CD14-positive monocyte (primary cell): ENCODE data around the gene RAB20. TPM values are rescaled to one million over a fixed set of nuclear protein-coding genes. Genes with fewer than 3 reads are reported as not detected.
A peak's percentile ranks its signal among the peaks of the same experiment; 100 is the strongest.

ENCODE experiments used
- DNase-seq, 3 donors: peaks; one replicate each; pipeline ENCODE4 v3.0.0-alpha.2; 2011 to 2022
- H2AFZ ChIP-seq: 2 replicates; pipeline ENCODE4 v1.6.0; 2012; ENCODE audit warnings: mild to moderate bottlenecking, low read depth, low read length, inconsistent platforms; ENCODE audit not compliant: insufficient read depth, poor library complexity, severe bottlenecking
- H3K27ac ChIP-seq, 2 donors: 1 replicate in 1 of 2; 2 replicates in 1 of 2; pipeline ENCODE4 v1.5.1; 2012 to 2013; ENCODE audit warnings: low read length in 2 of 2, control low read depth in 1 of 2, inconsistent platforms in 1 of 2, low read depth in 1 of 2, mild to moderate bottlenecking in 1 of 2
- H3K27me3 ChIP-seq, 2 donors: one replicate each; pipeline versions ENCODE4 v1.6.0 to v1.6.1; 2011 to 2013; ENCODE audit warnings: low read length in 2 of 2; ENCODE audit not compliant: control insufficient read depth in 2 of 2, insufficient read depth in 2 of 2
- H3K36me3 ChIP-seq, 2 donors: replicated peaks in 1 of 2; 1 replicate in 1 of 2; 2 replicates in 1 of 2; pipeline versions ENCODE4 v1.5.1 to v1.6.1; 2012 to 2013; ENCODE audit warnings: low read length in 2 of 2, control low read depth in 1 of 2, inconsistent platforms in 1 of 2, mild to moderate bottlenecking in 1 of 2; ENCODE audit not compliant: insufficient read depth in 2 of 2, control insufficient read depth in 1 of 2
- H3K4me1 ChIP-seq, 2 donors: 1 replicate in 1 of 2; 2 replicates in 1 of 2; pipeline versions ENCODE4 v1.5.1 to v1.6.1; 2012 to 2013; ENCODE audit warnings: low read length in 2 of 2, control low read depth in 1 of 2, inconsistent platforms in 1 of 2, mild to moderate bottlenecking in 1 of 2, moderate library complexity in 1 of 2; ENCODE audit not compliant: insufficient read depth in 2 of 2, control insufficient read depth in 1 of 2
- H3K4me2 ChIP-seq: replicated peaks from 2 replicates; pipeline ENCODE3; 2012; ENCODE audit warnings: low read length, moderate library complexity, mild to moderate bottlenecking; ENCODE audit not compliant: poor library complexity, severe bottlenecking; ENCODE audit errors: extremely low read depth
- H3K4me3 ChIP-seq, 3 experiments: fragments of 200-600 bp in 1 of 3; sonication (generic) in 1 of 3; replicated peaks in 1 of 3; 1 replicate in 2 of 3; 2 replicates in 1 of 3; pipeline ENCODE4 v1.5.1; 2011 to 2013; ENCODE audit warnings: low read length in 3 of 3, mild to moderate bottlenecking in 3 of 3, control low read depth in 2 of 3, low read depth in 2 of 3, inconsistent platforms in 1 of 3, moderate library complexity in 1 of 3
- H3K79me2 ChIP-seq: 2 replicates; pipeline ENCODE4 v1.6.0; 2012; ENCODE audit warnings: mild to moderate bottlenecking, control low read depth, inconsistent platforms, low read length, moderate library complexity; ENCODE audit not compliant: insufficient read depth
- H3K9ac ChIP-seq: 2 replicates; pipeline ENCODE4 v1.6.0; 2017; ENCODE audit warnings: low read length, mild to moderate bottlenecking; ENCODE audit not compliant: insufficient read depth, poor library complexity, severe bottlenecking
- H3K9me3 ChIP-seq, 2 donors: replicated peaks in 1 of 2; 1 replicate in 1 of 2; 2 replicates in 1 of 2; pipeline versions ENCODE4 v1.5.1 to v1.6.1; 2012 to 2013; ENCODE audit warnings: low read length in 2 of 2, control low read depth in 1 of 2; ENCODE audit not compliant: control insufficient read depth in 1 of 2, insufficient read depth in 1 of 2
- H4K20me1 ChIP-seq: 2 replicates; pipeline ENCODE4 v1.6.0; 2012; ENCODE audit warnings: mild to moderate bottlenecking, low read length, control low read depth, moderate library complexity; ENCODE audit not compliant: insufficient read depth
- H3K27ac Mint-ChIP-seq, 7 donors: one replicate each; pipeline ENCODE4 v1.8.0; 2020; ENCODE audit warnings: mild to moderate bottlenecking in 7 of 7, mixed read lengths in 7 of 7, moderate library complexity in 6 of 7, inconsistent platforms in 2 of 7
- H3K27me3 Mint-ChIP-seq, 3 donors: one replicate each; pipeline ENCODE4 v1.8.0; 2021 to 2022; ENCODE audit warnings: low read depth in 3 of 3, mild to moderate bottlenecking in 3 of 3, mixed read lengths in 3 of 3, moderate library complexity in 3 of 3, inconsistent platforms in 1 of 3
- H3K36me3 Mint-ChIP-seq, 2 donors: one replicate each; pipeline ENCODE4 v1.8.0; 2020; ENCODE audit warnings: mixed read lengths in 2 of 2, inconsistent platforms in 1 of 2, mild to moderate bottlenecking in 1 of 2
- H3K4me1 Mint-ChIP-seq: one replicate; pipeline ENCODE4 v1.8.0; 2020; ENCODE audit warnings: mild to moderate bottlenecking, mixed read lengths
- H3K4me3 Mint-ChIP-seq, 2 donors: one replicate each; pipeline ENCODE4 v1.8.0; 2020; ENCODE audit warnings: mild to moderate bottlenecking in 2 of 2, mixed read lengths in 2 of 2, moderate library complexity in 1 of 2
- H3K9me3 Mint-ChIP-seq, 7 donors: one replicate each; pipeline ENCODE4 v1.8.0; 2020 to 2022; ENCODE audit warnings: mixed read lengths in 7 of 7, mild to moderate bottlenecking in 6 of 7, moderate library complexity in 6 of 7, inconsistent platforms in 2 of 7
- WGBS: methylation state at CpG from one replicate; pipeline ENCODE4 v1.1.5; 2013; ENCODE audit warnings: missing lambda C conversion rate; ENCODE audit not compliant: insufficient coverage; 5-methylcytosine and 5-hydroxymethylcytosine counted together
- intact Hi-C, 2 donors: fragments of 100-400 bp; cut with micrococcal nuclease; formaldehyde crosslinking; loops; one replicate each; pipeline versions ENCODE4 v1.15.0 to v1.15.1; 2023
- polyA plus RNA-seq, 3 donors: library from polyadenylated mRNA; depleted of rRNA in 1 of 3; unstranded in 2 of 3; stranded (reverse) in 1 of 3; fragments of 300-500 nt in 2 of 3; fragments of >200 nt in 1 of 3; fragmentation: Illumina TruSeq in 2 of 3; gene quantifications; 1 replicate in 2 of 3; 2 replicates in 1 of 3; pipeline ENCODE4 v1.2.3, GENCODE V29; 2012 to 2021
- TF ChIP-seq, protein P1 (sequence below): fragments of 200-600 bp; IDR thresholded peaks from one replicate; pipeline ENCODE4 v1.8.0; 2022; ENCODE audit warnings: antibody characterized with exemption, mild to moderate bottlenecking

RAB20 gene
- polyA plus RNA-seq, 3 donors = 37.8 to 77.5 (median 43.1) TPM

GRCh38 chr13:110600261-110600819, 38.8 kb upstream of the RAB20 start:
- TF ChIP-seq, protein P1, sequence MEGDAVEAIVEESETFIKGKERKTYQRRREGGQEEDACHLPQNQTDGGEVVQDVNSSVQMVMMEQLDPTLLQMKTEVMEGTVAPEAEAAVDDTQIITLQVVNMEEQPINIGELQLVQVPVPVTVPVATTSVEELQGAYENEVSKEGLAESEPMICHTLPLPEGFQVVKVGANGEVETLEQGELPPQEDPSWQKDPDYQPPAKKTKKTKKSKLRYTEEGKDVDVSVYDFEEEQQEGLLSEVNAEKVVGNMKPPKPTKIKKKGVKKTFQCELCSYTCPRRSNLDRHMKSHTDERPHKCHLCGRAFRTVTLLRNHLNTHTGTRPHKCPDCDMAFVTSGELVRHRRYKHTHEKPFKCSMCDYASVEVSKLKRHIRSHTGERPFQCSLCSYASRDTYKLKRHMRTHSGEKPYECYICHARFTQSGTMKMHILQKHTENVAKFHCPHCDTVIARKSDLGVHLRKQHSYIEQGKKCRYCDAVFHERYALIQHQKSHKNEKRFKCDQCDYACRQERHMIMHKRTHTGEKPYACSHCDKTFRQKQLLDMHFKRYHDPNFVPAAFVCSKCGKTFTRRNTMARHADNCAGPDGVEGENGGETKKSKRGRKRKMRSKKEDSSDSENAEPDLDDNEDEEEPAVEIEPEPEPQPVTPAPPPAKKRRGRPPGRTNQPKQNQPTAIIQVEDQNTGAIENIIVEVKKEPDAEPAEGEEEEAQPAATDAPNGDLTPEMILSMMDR = no peak
- no peaks in the 10 kb centered on the region for H3K79me2 ChIP-seq
- H3K27me3 ChIP-seq = no peaks in the 10 kb centered on the region
- no peaks in the 10 kb centered on the region for H3K4me1 ChIP-seq
- no peaks in the 10 kb centered on the region for H3K36me3 Mint-ChIP-seq
- peaks cover 8 to 14% (median 9%) of the 10 kb centered on the region in 3 donors for H3K27me3 Mint-ChIP-seq
- no peaks in the 10 kb centered on the region for H3K4me1 Mint-ChIP-seq
- no peak for DNase-seq
- H4K20me1 ChIP-seq = no peaks in the 10 kb centered on the region
- intact Hi-C loops = no loop called here
- no peak overlapping the region for H3K27ac Mint-ChIP-seq
- no peaks in the 10 kb centered on the region for H3K9me3 ChIP-seq
- no peaks in the 10 kb centered on the region for H3K36me3 ChIP-seq
- H3K9ac ChIP-seq = no peak overlapping the region
- no peak overlapping the region for H3K4me3 ChIP-seq
- no peak overlapping the region for H2AFZ ChIP-seq
- H3K9me3 Mint-ChIP-seq = peaks cover 0 to 2% (median 0%) of the 10 kb centered on the region in 7 donors
- H3K4me3 Mint-ChIP-seq = no peak overlapping the region
- no peak overlapping the region for H3K4me2 ChIP-seq
- WGBS = 68% methylated on average over 4 of the region's 10 CpGs
- H3K27ac ChIP-seq = no peak overlapping the region

DNA sequence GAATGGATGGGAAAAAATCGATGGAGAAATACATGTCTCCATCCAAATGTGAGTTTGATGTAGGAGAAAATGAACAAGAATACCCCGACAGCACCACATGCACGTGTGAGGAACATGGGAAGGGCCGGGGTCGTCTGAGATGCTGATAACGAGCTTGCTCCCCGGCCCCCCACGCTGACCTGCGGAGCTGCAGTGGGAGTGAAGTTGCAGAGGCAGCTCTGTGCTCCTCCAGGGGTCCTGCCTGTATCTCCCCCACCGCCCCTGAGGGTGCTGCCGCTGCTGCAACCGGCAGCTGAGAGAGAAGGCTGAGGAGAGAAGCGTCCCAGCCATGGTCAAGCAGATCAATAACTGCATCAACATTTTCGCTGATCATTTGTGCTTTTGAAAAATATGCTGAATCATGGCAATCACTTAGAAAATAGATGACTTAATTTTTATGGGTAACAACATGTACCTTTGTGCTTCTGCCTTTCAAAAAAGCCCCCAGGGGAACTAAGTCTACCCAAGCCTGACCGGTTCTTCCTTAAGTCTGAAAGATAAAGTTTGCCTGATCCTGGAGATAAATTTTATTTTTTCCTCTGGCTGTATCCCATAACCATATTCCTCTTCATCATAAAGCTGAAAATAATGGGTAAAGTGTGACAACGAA, 35.6 kb upstream of the RAB20 start:
- Histone ChIP-seq H3K4me2 (no peak overlapping the region), H3K9me3 (no peaks in the 10 kb centered on the region), H3K27ac (no peak overlapping the region), H3K79me2 (no peaks in the 10 kb centered on the region), H3K4me3 (no peak overlapping the region), H3K27me3 (no peaks in the 10 kb centered on the region), H4K20me1 (no peaks in the 10 kb centered on the region), H2AFZ (no peak overlapping the region), H3K4me1 (no peaks in the 10 kb centered on the region), H3K9ac (no peak overlapping the region), H3K36me3 (no peaks in the 10 kb centered on the region)
- Mint-ChIP-seq H3K4me1 (no peaks in the 10 kb centered on the region), H3K9me3 (peaks cover 0 to 2% (median 0%) of the 10 kb centered on the region in 7 donors), H3K36me3 (no peaks in the 10 kb centered on the region), H3K27ac (no peak overlapping the region), H3K4me3 (peak overlapping the region in 1 of 2 donors; percentile 30), H3K27me3 (peaks cover 3 to 8% (median 5%) of the 10 kb centered on the region in 3 donors)
- DNase-seq = no peak
- intact Hi-C loops = loop anchor here (5.0 to 10.0 kb wide), 2 partner anchors 625 to 628 kb away; no protein-coding TSS in a partner anchor
- 90% methylated on average over 10 of the region's 16 CpGs for WGBS
- TF ChIP-seq, protein P1 = no peak
